NT2/D1 (cell line): ENCODE results near the gene SLC12A5.

Source experiments
- DNase-seq: peaks from one replicate; pipeline ENCODE4 v3.0.0-alpha.2; 2011; ENCODE audit warnings: low read depth, low spot score
- H3K27me3 ChIP-seq: 2 replicates; pipeline ENCODE4 v1.6.0; 2011; ENCODE audit warnings: mild to moderate bottlenecking; ENCODE audit not compliant: insufficient read length, insufficient read depth
- H3K36me3 ChIP-seq: 2 replicates; pipeline ENCODE4 v1.6.1; 2011; ENCODE audit warnings: mild to moderate bottlenecking, low read length, mixed read lengths; ENCODE audit not compliant: insufficient read depth, insufficient read length
- H3K4me1 ChIP-seq: 2 replicates; pipeline ENCODE4 v1.5.1; 2011; ENCODE audit not compliant: insufficient read depth, insufficient read length
- H3K4me3 ChIP-seq: 2 replicates; pipeline ENCODE4 v1.5.1; 2011; ENCODE audit warnings: low read depth; ENCODE audit not compliant: insufficient read length
- H3K9ac ChIP-seq: 2 replicates; pipeline ENCODE4 v1.6.0; 2011; ENCODE audit warnings: low read depth; ENCODE audit not compliant: insufficient read length
- H3K9me3 ChIP-seq: 2 replicates; pipeline ENCODE4 v1.5.1; 2011; ENCODE audit warnings: mild to moderate bottlenecking, low read length; ENCODE audit not compliant: insufficient read depth
- SUZ12 ChIP-seq: IDR thresholded peaks from 2 replicates; pipeline ENCODE4 v1.6.1; 2011; ENCODE audit not compliant: insufficient read length, insufficient read depth; ENCODE audit errors: extremely low read depth
- YY1 ChIP-seq: IDR thresholded peaks from 2 replicates; pipeline ENCODE4 v1.6.1; 2011; ENCODE audit not compliant: insufficient read length, insufficient read depth
- ZNF274 ChIP-seq: IDR thresholded peaks from 2 replicates; pipeline ENCODE4 v1.6.1; 2011; ENCODE audit warnings: mild to moderate bottlenecking, low read depth, low read length

The SLC12A5 gene

GRCh38 chr20:46063151-46063550 lies 34.1 kb downstream of the SLC12A5 start:
- DNase-seq: no peak

GRCh38 chr20:46063652-46064054 lies 34.6 kb downstream of the SLC12A5 start:
- no peak for DNase-seq
- Histone ChIP-seq H3K9ac (no peak overlapping the region), H3K4me3 (no peak overlapping the region), H3K9me3 (no peaks in the 10 kb centered on the region), H3K36me3 (peaks cover 87% of the 10 kb centered on the region), H3K27me3 (peaks cover 8% of the 10 kb centered on the region), H3K4me1 (peaks cover 8% of the 10 kb centered on the region)
- TF ChIP-seq ZNF274: no peak

More at GRCh38 chr20:46063151-46063550, 34.1 kb downstream of the SLC12A5 start:
- H3K4me3 ChIP-seq: no peak overlapping the region
- peaks cover 82% of the 10 kb centered on the region for H3K36me3 ChIP-seq
- H3K9me3 ChIP-seq: no peaks in the 10 kb centered on the region
- peaks cover 12% of the 10 kb centered on the region for H3K27me3 ChIP-seq
- H3K9ac ChIP-seq: no peak overlapping the region
- peaks cover 8% of the 10 kb centered on the region for H3K4me1 ChIP-seq
- TF ChIP-seq ZNF274 (no peak), YY1 (no peak), SUZ12 (no peak)

GRCh38 chr20:46065006-46065405 lies 36.0 kb downstream of the SLC12A5 start:
- no peak for TF ChIP-seq SUZ12
- no peak for TF ChIP-seq YY1
- TF ChIP-seq ZNF274: no peak
- H3K27me3 ChIP-seq: no peaks in the 10 kb centered on the region
- no peak for DNase-seq
- H3K9ac ChIP-seq: no peak overlapping the region
- H3K9me3 ChIP-seq: no peaks in the 10 kb centered on the region
- no peaks in the 10 kb centered on the region for H3K4me1 ChIP-seq
- peaks cover 100% of the 10 kb centered on the region for H3K36me3 ChIP-seq
- no peak overlapping the region for H3K4me3 ChIP-seq

DNA sequence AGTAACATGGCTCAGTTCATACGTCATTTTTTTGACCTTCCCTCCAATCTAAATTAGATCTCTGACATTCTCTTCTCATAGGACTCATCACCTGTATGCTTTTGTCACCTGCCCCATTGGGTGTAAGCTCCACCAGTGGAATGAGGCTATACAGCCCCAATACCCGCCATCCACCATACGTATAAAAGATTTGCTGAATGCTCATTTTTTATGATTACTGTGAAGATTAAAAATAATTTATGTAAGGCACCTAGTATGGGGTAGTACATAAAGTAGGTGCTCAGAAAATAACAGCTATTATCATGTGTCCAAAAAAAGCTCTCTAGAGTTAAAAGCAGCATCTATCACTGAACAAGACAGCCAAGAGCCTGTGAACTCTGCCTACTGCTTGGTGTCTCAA lies 36.7 kb downstream of the SLC12A5 start:
- no peak overlapping the region for H3K9ac ChIP-seq
- no peak overlapping the region for H3K4me3 ChIP-seq
- no peaks in the 10 kb centered on the region for H3K27me3 ChIP-seq
- H3K36me3 ChIP-seq: peaks cover 98% of the 10 kb centered on the region
- no peak for DNase-seq
- H3K9me3 ChIP-seq: no peaks in the 10 kb centered on the region
- peaks cover 3% of the 10 kb centered on the region for H3K4me1 ChIP-seq
- TF ChIP-seq SUZ12 (no peak), ZNF274 (no peak), YY1 (no peak)

DNA sequence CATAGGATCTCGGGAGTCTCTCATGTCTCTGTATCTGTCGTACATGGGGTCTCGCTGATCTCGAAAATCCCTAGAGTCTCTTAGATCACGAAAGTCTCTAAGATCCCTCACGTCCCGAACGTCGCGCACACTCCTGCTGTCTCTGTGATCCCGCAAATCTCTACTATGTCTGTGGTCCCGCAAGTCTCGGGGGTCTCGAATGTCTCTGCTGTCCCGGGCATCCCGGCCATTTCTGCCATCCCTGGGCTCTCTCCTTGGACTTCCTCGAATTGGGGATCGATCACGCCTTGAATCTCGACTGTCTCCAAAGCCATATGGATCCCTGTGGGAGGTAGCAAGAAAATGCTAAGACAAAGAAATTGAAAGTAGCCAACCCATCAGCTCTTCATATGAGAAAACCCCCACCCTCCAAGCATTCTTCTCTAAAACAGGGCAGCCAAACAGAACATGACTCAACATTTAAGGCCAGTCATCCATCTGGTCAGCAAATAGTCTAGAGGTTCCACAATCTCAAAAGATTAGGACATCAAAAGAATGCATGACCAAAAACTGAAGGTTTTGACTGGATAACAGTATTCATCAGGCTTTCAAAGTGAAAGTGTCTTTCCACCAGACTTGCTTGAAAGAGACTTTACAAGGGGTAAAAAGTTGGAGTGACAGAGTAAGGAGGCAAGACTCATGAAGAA lies 41.3 kb downstream of the SLC12A5 start:
- Histone ChIP-seq H3K9me3 (no peaks in the 10 kb centered on the region), H3K4me3 (no peak overlapping the region), H3K4me1 (peaks cover 3% of the 10 kb centered on the region), H3K27me3 (no peaks in the 10 kb centered on the region), H3K36me3 (peaks cover 68% of the 10 kb centered on the region), H3K9ac (no peak overlapping the region)
- no peak for DNase-seq
- TF ChIP-seq SUZ12: no peak
- TF ChIP-seq YY1: no peak
- TF ChIP-seq ZNF274: no peak

- DNase-seq: no peak
- peaks cover 67% of the 10 kb centered on the region for H3K36me3 ChIP-seq
- no peak overlapping the region for H3K4me3 ChIP-seq
- no peaks in the 10 kb centered on the region for H3K9me3 ChIP-seq
- H3K4me1 ChIP-seq: peaks cover 3% of the 10 kb centered on the region
- H3K9ac ChIP-seq: no peak overlapping the region
- no peaks in the 10 kb centered on the region for H3K27me3 ChIP-seq
- no peak for TF ChIP-seq SUZ12
- no peak for TF ChIP-seq ZNF274
- TF ChIP-seq YY1: no peak
These were observed 42.6 kb downstream of the SLC12A5 start for GRCh38 chr20:46071573-46071972.

GRCh38 chr20:46073024-46073423 lies 44.0 kb downstream of the SLC12A5 start:
- H3K4me3 ChIP-seq: no peak overlapping the region
- H3K4me1 ChIP-seq: peaks cover 3% of the 10 kb centered on the region
- no peak overlapping the region for H3K9ac ChIP-seq
- H3K27me3 ChIP-seq: no peaks in the 10 kb centered on the region
- TF ChIP-seq YY1 (no peak), SUZ12 (no peak), ZNF274 (no peak)
- peaks cover 65% of the 10 kb centered on the region for H3K36me3 ChIP-seq
- no peak for DNase-seq
- no peaks in the 10 kb centered on the region for H3K9me3 ChIP-seq
